Fibroblast of peridontal ligament (primary cell): ENCODE measurements around the gene EPHB1.
"Not testable (repeated sequence)": the region's sequence is repeated elsewhere in the genome, so short reads cannot be mapped to it uniquely, and the experiment has no call there.

Experiments
- DNase-seq: peaks from one replicate; pipeline ENCODE4 v3.0.0-alpha.2; 2010; ENCODE audit errors: extremely low read depth

Gene EPHB1

GRCh38 chr3:134777341-134777740, 17.7 kb upstream of the EPHB1 start:
- DNase-seq = no peak

GRCh38 chr3:134788283-134788682, 6.8 kb upstream of the EPHB1 start:
- DNase-seq = not testable (repeated sequence)

- DNase-seq = no peak
Observed at GRCh38 chr3:134790065-134790464, 5.0 kb upstream of the EPHB1 start.

- DNase-seq = no peak
Observed at GRCh38 chr3:134791992-134792391, 3.1 kb upstream of the EPHB1 start.

GRCh38 chr3:134792700-134793099, 2.4 kb upstream of the EPHB1 start:
- no peak for DNase-seq

GRCh38 chr3:134793562-134793961, 1.5 kb upstream of the EPHB1 start:
- no peak for DNase-seq

GRCh38 chr3:134794323-134794722, 737 bp upstream of the EPHB1 start:
- DNase-seq = no peak

- DNase-seq = peak; percentile 37
Observed at GRCh38 chr3:134795746-134796280, 753 bp downstream of the EPHB1 start.

- peak; percentile 12 for DNase-seq
Observed at GRCh38 chr3:134796281-134797056, 1.4 kb downstream of the EPHB1 start.

GRCh38 chr3:134797057-134797740, 2.1 kb downstream of the EPHB1 start:
- DNase-seq = no peak

GRCh38 chr3:134797741-134798451, 2.8 kb downstream of the EPHB1 start:
- DNase-seq = no peak

GRCh38 chr3:134798681-134799311, 3.7 kb downstream of the EPHB1 start:
- DNase-seq = no peak

- peak; percentile 79 for DNase-seq
Observed at GRCh38 chr3:134799393-134799792, 4.3 kb downstream of the EPHB1 start.

GRCh38 chr3:134801204-134801958, 6.3 kb downstream of the EPHB1 start:
- DNase-seq = no peak

- DNase-seq = no peak
Observed at GRCh38 chr3:134802428-134803050, 7.5 kb downstream of the EPHB1 start.

GRCh38 chr3:134803051-134803505, 8.0 kb downstream of the EPHB1 start:
- DNase-seq = no peak

- DNase-seq = no peak
Observed at GRCh38 chr3:134803652-134804051, 8.6 kb downstream of the EPHB1 start.

- DNase-seq = no peak
Observed at GRCh38 chr3:134804508-134805480, 9.7 kb downstream of the EPHB1 start.

- no peak for DNase-seq
Observed at GRCh38 chr3:134807189-134807588, 12.1 kb downstream of the EPHB1 start.
